ENCODE results near the gene TPTE.
"Not testable (repeated sequence)": the region's sequence is repeated elsewhere in the genome, so short reads cannot be mapped to it uniquely, and the experiment has no call there.

TPTE gene

DNA sequence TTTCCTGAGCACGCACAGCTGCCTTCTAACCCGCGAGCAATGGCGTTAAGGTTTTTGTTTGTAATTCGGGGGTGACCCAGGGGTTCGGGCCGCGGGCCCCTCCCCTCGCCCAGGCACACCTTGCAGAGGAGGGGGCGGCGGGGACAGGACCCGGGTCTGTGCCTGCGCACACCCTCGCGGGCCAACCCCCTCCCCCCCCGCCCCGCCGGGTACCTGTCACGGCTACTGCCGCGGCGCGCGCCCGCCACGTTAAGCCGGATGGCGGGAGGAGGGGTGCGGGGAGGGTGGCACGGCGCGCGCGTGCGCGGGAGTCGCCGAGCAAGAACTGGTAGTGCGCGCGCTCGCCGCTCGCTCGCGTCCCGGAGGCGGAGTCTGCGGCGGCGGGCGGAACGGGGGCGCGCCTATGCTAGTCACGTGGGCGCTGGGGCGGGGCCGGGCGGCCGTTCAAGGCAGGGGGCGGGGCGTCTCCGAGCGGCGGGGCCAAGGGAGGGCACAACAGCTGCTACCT lies at the start of gene TPTE:
TPTE (plus strand) TSS at position 493 of the 508 bp plus-strand sequence. CDS start 17,141 bp downstream, outside the sequence.
- no peak for DNase-seq

DNA sequence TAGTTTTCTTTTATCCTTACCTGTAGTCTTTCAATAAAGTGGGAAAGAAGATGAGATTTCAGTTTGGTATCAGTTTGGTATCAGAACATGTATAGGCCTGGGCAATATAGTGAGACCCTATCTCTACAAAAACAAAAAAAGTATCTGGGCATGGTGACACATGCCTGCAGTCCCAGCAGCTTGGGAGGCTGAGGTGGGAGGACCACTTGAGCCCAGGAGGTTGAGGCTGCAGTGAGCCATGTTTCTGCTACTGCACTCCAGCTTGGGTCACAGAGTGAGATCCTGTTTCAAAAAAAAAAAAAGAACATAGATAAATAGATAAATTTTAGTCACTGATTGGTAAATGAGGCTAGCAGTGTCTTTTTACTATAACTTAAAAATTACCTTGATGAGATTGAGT lies 49.4 kb upstream of the TPTE start:
- DNase-seq = not testable (repeated sequence)

- not testable (repeated sequence) for DNase-seq
These were observed 43.6 kb upstream of the TPTE start for GRCh38 chr21:10477794-10478193.

DNA sequence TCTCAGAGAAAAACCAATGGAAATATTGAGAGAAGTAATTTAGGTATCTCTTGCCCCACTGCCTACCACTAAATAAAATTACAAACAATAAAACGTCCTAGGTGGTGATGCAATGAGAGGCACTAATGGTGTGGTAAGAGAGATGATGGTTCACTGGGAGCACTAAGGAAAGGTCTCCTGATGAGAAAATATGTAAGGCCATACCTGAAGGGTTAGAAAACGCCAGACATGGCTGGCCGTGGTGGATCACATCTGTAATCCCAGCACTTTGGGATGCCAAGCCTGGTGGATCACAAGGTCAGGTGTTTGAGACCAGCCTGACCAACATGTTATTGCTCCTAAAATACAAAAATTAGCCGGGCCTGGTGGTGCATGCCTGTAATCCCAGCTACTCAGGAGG lies 41.5 kb upstream of the TPTE start:
- not testable (repeated sequence) for DNase-seq

DNA sequence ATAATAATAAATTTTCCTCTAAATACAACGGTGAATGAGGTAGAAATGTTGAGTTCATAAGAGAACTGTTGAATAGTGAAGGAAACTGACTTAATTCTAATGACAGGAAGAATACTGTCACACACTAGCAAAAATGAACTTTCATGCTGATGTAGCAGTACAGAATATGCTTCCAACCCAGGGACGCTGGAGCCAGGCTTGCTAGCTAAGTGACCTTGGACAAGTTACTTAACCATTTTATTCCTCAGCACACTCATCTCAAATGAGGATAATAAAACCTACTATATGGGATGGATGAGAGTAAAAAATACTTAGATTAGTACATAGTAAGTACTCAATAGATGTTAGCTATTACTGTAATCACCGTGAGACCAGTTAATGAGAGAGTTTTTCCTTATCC lies 36.5 kb upstream of the TPTE start:
- DNase-seq = not testable (repeated sequence)

DNA sequence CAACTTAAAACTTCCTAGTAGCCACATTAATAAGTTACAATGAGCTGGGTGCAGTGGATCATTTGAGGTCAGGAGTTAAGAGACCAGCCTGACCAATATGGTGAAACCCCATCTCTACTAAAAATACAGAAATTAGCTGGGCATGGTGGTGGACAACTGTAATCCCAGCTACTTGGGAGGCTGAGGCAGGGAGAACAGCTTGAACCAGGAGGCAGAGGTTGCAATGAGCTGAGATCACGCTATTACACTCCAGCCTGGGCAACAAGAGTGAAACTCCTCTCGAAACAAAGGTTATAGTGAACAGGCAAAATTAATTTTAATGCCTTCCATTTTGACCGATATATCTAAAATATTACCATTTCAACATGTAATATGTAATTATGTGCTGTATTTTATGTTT lies 30.9 kb upstream of the TPTE start:
- not testable (repeated sequence) for DNase-seq

DNA sequence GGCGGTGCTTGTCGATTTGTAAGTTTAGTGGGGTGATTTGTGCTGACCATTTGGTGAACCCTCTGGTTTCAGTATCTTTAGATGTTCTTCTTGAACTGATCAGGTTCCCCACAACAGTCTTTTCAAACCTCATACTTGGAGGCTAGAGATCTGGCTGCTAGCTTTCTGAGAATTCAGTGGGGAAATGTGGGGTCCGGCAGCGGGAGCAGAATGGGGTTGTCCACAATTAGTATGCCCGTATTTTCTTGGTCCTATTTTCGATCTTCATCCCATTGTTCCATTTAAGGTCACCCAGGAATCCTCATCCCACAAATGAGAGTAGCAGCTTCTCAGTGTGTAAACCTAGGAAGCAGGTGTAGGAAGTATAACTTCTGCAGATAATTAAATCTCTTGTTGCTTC lies 10.3 kb upstream of the TPTE start:
- DNase-seq = no peak

DNA sequence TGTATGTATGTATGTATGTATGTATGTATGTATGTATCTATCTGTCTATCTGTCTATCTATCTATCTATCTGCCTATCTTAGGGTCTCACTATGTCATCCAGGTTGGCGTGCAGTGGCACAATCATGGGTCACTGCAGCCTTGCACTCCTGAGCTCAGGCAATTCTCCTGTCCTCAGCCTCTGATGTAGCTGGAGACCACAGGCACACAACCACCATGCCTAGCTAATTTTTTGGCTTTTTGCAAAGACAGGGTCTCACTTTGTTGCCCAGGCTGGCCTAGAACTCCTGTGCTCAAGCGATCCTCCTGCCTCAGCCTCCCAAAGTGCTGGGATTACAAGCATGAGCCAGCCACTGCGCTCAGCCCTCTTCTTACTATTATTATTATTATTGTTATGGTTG lies 4.5 kb upstream of the TPTE start:
- not testable (repeated sequence) for DNase-seq

- not testable (repeated sequence) for DNase-seq
These were observed 3.5 kb upstream of the TPTE start for GRCh38 chr21:10517904-10518303.

- DNase-seq = not testable (repeated sequence)
These were observed 585 bp downstream of the TPTE start for GRCh38 chr21:10521835-10522500.

DNA sequence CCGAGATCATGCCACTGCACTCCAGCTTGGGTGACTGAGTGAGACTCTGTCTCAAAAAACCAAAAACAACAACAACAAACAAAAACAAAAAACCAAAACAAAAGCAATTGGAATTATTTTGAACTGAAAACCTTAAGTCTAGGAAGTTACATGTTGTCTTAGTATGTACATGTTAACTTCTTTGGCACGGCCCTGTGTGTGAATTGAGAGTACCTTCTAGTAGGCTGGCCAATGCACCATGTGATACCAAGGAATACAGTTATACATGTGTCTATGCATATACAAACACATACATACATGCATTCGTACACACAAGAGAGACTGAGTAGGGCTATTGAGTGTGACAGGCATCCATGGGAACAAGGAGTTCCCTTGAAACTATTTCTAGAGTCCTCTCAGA lies 18.6 kb downstream of the TPTE start:
- DNase-seq = no peak

DNA sequence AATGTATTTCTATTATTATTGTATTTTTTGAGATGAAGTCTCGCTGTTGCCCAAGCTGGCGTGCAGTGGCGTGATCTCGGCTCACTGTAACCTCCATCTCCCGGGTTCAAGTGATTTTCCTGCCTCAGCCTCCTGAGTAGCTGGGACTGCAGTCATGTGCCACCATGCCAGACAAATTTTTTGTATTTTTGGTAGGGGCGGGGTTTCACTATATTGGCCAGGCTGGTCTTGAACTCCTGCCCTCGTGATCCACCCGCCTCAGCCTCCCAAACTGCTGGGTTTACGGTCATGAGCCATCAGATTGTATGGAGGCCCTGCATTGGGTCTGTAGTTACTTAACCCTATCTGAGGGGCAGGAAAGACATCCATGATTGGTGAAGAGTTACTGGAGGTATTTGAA lies 23.0 kb downstream of the TPTE start:
- not testable (repeated sequence) for DNase-seq

- not testable (repeated sequence) for DNase-seq
These were observed 26.5 kb downstream of the TPTE start for GRCh38 chr21:10547868-10548267.

GRCh38 chr21:10548331-10548954 lies 27.1 kb downstream of the TPTE start:
- not testable (repeated sequence) for DNase-seq

GRCh38 chr21:10570803-10571202 lies 49.4 kb downstream of the TPTE start:
- not testable (repeated sequence) for DNase-seq

DNA sequence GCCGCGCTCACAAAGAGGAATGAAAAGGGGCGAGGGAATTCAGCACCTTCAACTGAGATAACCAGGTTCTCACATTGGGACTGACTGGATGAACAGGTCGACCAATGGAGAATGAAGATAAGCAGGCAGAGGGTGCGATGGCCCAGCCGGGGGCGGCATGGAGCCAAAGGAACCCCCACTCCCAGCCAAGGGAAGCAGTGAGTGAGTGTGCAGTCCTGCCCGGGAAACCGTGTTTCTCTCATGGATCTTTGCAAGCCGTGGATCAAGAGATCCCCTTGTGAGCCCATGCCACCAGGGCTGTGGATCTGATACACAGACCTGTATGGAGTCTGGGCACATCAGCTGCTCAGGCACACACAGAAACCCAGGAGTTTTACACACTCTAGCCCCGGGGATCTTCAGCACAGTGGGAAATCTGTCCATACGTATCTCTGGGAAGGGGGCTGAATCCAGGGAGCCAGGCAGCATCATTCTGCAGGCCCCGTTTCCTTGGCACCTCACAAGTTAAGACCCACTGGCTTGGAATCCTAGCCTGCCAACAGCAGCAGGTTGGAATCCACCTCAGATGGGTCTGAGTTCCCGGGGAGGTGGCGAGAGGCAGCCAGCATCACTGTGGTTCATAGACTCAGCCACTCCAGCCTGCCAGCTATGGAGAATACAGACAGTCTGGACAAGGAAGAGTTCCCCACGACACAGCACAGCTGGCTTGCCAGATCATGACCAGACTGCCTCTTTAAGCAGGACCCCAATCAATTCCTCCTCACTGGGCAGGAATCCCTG lies 53.3 kb downstream of the TPTE start:
- DNase-seq = not testable (repeated sequence)

- no peak for DNase-seq
These were observed 53.9 kb downstream of the TPTE start for GRCh38 chr21:10575311-10575667.

GRCh38 chr21:10578910-10579309 lies 57.5 kb downstream of the TPTE start:
- DNase-seq = not testable (repeated sequence)

GRCh38 chr21:10589115-10589514 lies 67.7 kb downstream of the TPTE start:
- not testable (repeated sequence) for DNase-seq

GRCh38 chr21:10607074-10607473 lies 85.7 kb downstream of the TPTE start:
- not testable (repeated sequence) for DNase-seq

DNA sequence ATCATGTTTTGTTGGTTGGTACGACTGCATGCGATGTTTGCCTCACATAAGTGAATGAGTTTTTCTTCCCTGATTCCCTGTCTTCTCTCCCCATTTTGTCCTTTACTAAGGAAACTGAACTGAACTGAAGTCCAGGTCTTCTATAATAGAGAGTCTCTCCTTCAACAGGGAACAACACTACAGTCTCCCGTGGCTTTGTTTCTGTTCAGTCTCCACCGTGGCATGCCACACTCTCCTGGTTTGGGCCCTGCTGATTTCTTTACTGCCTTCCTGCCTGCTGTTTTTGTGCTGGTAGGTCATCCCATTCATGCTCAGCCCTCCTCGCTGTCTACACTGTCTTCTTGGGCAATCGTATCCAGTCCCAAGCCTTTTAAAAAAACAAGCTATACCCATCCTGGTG lies 92.9 kb downstream of the TPTE start:
- not testable (repeated sequence) for DNase-seq

- DNase-seq = not testable (repeated sequence)
These were observed 94.7 kb downstream of the TPTE start for GRCh38 chr21:10616061-10616460.

- no peak for DNase-seq
These were observed 95.2 kb downstream of the TPTE start for GRCh38 chr21:10616535-10616934.
